ENCODE data around the gene PAFAH1B1.

The PAFAH1B1 gene

DNA sequence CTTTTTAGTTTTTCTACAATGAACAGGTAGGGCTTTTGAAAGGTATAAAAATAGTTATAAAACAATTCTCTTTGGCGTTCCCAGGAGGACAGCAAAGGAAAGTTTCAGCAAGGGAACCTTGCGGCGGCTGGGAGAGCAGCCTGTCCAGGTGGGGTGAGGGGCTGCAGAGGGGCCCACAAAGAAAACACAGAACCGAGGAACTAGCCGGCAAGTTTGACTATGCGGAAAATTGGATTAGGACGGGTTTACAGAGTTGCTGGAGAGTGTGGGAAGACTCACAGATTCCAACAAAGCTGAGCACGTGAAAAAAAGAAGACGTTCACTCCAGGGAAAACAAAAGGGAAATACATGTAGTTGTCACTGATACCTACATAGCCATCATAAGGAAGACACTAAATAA, 41.5 kb upstream of the PAFAH1B1 start:
- TF ChIP-seq CTCF (IDR thresholded peaks at IDR 0.05; ENCODE audit: insufficient read depth, low read length, poor library complexity, severe bottlenecking): no peak
- Histone ChIP-seq H3K4me3 (replicated peaks; ENCODE audit: low read depth, low read length) (no peak overlapping the region), H3K27me3 (replicated peaks; ENCODE audit: control insufficient read depth, insufficient read depth, low read length) (no peaks in the 10 kb centered on the region), H3K36me3 (ENCODE audit: control insufficient read depth, insufficient read depth, low read length) (no peaks in the 10 kb centered on the region)
- no peak for DNase-seq (ENCODE audit: extremely low read depth, insufficient read length)

- TF ChIP-seq CTCF (IDR thresholded peaks at IDR 0.05; ENCODE audit: insufficient read depth, low read length, poor library complexity, severe bottlenecking): no peak
- Histone ChIP-seq H3K36me3 (ENCODE audit: control insufficient read depth, insufficient read depth, low read length) (no peaks in the 10 kb centered on the region), H3K27me3 (replicated peaks; ENCODE audit: control insufficient read depth, insufficient read depth, low read length) (no peaks in the 10 kb centered on the region), H3K4me3 (replicated peaks; ENCODE audit: low read depth, low read length) (no peak overlapping the region)
- no peak for DNase-seq (ENCODE audit: extremely low read depth, insufficient read length)
Observed at GRCh38 chr17:2560658-2561057, 32.8 kb upstream of the PAFAH1B1 start.

DNA sequence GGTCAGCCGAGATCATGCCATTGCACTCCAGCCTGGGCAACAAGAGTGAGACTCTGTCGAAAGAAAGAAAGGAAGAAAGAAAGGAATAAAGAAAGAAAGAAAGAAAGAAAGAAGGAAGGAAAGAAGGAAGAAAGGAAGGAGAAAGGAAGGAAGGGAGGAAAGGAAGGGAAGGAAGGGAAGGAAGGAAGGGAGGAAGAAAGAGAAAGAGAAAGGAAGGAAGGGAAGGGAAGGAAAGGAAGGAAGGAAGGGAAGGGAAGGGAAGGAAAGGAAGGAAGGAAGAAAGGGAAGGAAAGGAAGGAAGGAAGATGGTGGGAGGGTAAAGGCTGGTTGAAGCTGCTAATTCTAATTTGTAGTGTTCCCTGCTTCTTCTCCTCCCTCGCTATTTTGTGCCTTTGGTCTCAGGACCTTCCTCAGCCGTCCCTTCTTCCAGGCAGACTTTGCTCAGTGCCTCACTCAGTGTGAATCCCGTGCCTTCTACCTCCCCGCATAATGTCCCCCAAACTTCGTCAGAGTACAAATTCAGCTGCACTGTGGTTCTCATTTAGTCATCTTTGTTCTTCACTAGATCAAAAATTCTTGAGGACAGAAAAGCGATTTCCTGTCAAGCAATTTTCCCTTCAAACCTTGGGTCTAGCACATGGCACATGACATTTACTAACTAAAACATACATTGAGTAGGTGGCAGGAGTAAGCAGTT, 31.1 kb upstream of the PAFAH1B1 start:
- H3K27me3 ChIP-seq (replicated peaks; ENCODE audit: control insufficient read depth, insufficient read depth, low read length): no peaks in the 10 kb centered on the region
- no peak for DNase-seq (ENCODE audit: extremely low read depth, insufficient read length)
- no peak overlapping the region for H3K4me3 ChIP-seq (replicated peaks; ENCODE audit: low read depth, low read length)
- no peaks in the 10 kb centered on the region for H3K36me3 ChIP-seq (ENCODE audit: control insufficient read depth, insufficient read depth, low read length)
- TF ChIP-seq CTCF (IDR thresholded peaks at IDR 0.05; ENCODE audit: insufficient read depth, low read length, poor library complexity, severe bottlenecking): no peak

GRCh38 chr17:2563061-2563460, 30.4 kb upstream of the PAFAH1B1 start:
- H3K27me3 ChIP-seq (replicated peaks; ENCODE audit: control insufficient read depth, insufficient read depth, low read length): no peaks in the 10 kb centered on the region
- H3K4me3 ChIP-seq (replicated peaks; ENCODE audit: low read depth, low read length): no peak overlapping the region
- no peak for DNase-seq (ENCODE audit: extremely low read depth, insufficient read length)
- TF ChIP-seq CTCF (IDR thresholded peaks at IDR 0.05; ENCODE audit: insufficient read depth, low read length, poor library complexity, severe bottlenecking): no peak
- H3K36me3 ChIP-seq (ENCODE audit: control insufficient read depth, insufficient read depth, low read length): no peaks in the 10 kb centered on the region

DNA sequence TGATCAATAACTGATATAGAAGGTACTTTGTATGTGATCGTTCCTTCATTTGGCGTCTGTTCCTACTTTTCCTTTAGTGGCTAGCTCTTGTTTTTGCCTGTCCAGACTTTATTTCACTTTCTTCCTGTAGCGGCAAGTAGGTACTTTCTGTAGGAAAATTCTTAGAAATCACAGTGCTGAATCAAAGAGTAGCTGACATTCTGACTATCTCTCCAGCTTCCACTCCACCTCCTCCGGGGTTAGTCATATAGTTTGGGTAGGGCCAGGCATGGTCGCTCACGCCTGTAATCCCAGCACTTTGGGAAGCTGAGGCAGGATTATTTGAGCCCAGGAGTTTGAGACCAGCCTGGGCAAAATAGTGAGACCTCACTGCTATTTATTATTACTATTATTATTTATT, 29.9 kb upstream of the PAFAH1B1 start:
- no peak overlapping the region for H3K4me3 ChIP-seq (replicated peaks; ENCODE audit: low read depth, low read length)

More for the DNA sequence above, 29.9 kb upstream of the PAFAH1B1 start:
- TF ChIP-seq CTCF (IDR thresholded peaks at IDR 0.05; ENCODE audit: insufficient read depth, low read length, poor library complexity, severe bottlenecking): no peak
- DNase-seq (ENCODE audit: extremely low read depth, insufficient read length): no peak
- no peaks in the 10 kb centered on the region for H3K27me3 ChIP-seq (replicated peaks; ENCODE audit: control insufficient read depth, insufficient read depth, low read length)
- no peaks in the 10 kb centered on the region for H3K36me3 ChIP-seq (ENCODE audit: control insufficient read depth, insufficient read depth, low read length)
